Body of pancreas (tissue), 4 donors: ENCODE data around the gene SLC7A8. TPM values are rescaled to one million over a fixed set of nuclear protein-coding genes. Genes with fewer than 3 reads are reported as not detected.

Source experiments
- ATAC-seq: fragments of 150-250 bp; one replicate; pipeline ENCODE4 v1.9.1; 2016
- DNase-seq, 4 donors: peaks; one replicate each; pipeline ENCODE4 v3.0.0-alpha.2; 2019
- H3K27ac ChIP-seq, 4 donors: fragments of 200-600 bp; sonication (generic); 1 replicate in 3 of 4; 2 replicates in 1 of 4; pipeline versions ENCODE4 v1.5.1 to v1.6.1; 2016 to 2019; ENCODE audit warnings: mild to moderate bottlenecking in 1 of 4, mixed read lengths in 1 of 4, moderate library complexity in 1 of 4
- H3K27me3 ChIP-seq, 2 donors: fragments of 200-600 bp; sonication (generic); one replicate each; pipeline ENCODE4 v1.6.0; 2016; ENCODE audit warnings: mild to moderate bottlenecking in 1 of 2
- H3K36me3 ChIP-seq, 2 donors: fragments of 200-600 bp; sonication (generic); replicated peaks in 1 of 2; 2 replicates each; pipeline ENCODE4 v1.5.1; 2016; ENCODE audit warnings: low read depth in 2 of 2; ENCODE audit not compliant: insufficient read depth in 1 of 2
- H3K4me1 ChIP-seq: fragments of 200-600 bp; sonication (generic); one replicate; pipeline ENCODE4 v1.6.0; 2016
- H3K4me3 ChIP-seq, 2 donors: fragments of 200-600 bp; sonication (generic); 1 replicate in 1 of 2; 2 replicates in 1 of 2; pipeline ENCODE4 v1.5.1; 2016 to 2019
- H3K9me3 ChIP-seq, 3 donors: fragments of 200-600 bp; sonication (generic); 1 replicate in 2 of 3; 2 replicates in 1 of 3; pipeline ENCODE4 v1.5.1; 2016
- CTCF ChIP-seq, 7 experiments: fragments of 450-650 bp in 4 of 7; fragments of 200-600 bp in 3 of 7; sonication (generic) in 3 of 7; IDR thresholded peaks; one replicate each; pipeline ENCODE4 v1.5.1; 2016 to 2019; ENCODE audit warnings: antibody characterized with exemption in 7 of 7
- POLR2A ChIP-seq, 3 donors: fragments of 450-650 bp; IDR thresholded peaks; one replicate each; pipeline ENCODE4 v1.6.1; 2016; ENCODE audit warnings: antibody characterized with exemption in 3 of 3, mild to moderate bottlenecking in 2 of 3
- WGBS, 2 donors: methylation state at CpG; one replicate each; pipeline ENCODE4 v1.1.5; 2017; 5-methylcytosine and 5-hydroxymethylcytosine counted together
- intact Hi-C: fragments of 100-400 bp; cut with DNase I; formaldehyde crosslinking; loops from one replicate; pipeline ENCODE4 v1.15.1; 2023
- total RNA-seq, 2 donors: library from RNA; depleted of rRNA; stranded (reverse); fragments of >200 nt; gene quantifications; one replicate each; pipeline ENCODE4 v1.1.0, GENCODE V29; 2016

SLC7A8 gene
- total RNA-seq, 2 donors from 2014 or later: 17.8 to 18.2 TPM

GRCh38 chr14:23172096-23172495, 11.4 kb downstream of the SLC7A8 start:
- DNase-seq (no peak), ATAC-seq (no peak)
- no peak overlapping the region for H3K27ac ChIP-seq
- H3K9me3 ChIP-seq: no peaks in the 10 kb centered on the region
- 92 to 97% methylated on average over 5 of the region's 5 CpGs for WGBS, 2 donors
- H3K27me3 ChIP-seq: no peaks in the 10 kb centered on the region
- intact Hi-C loops: no loop called here
- H3K36me3 ChIP-seq: no peaks in the 10 kb centered on the region
- no peak overlapping the region for H3K4me3 ChIP-seq
- TF ChIP-seq POLR2A (IDR thresholded peaks at IDR 0.05): no peak
- TF ChIP-seq CTCF (IDR thresholded peaks at IDR 0.05): no peak
- H3K4me1 ChIP-seq: peaks cover 10% of the 10 kb centered on the region

- Histone ChIP-seq H3K27me3 (no peaks in the 10 kb centered on the region), H3K4me3 (no peak overlapping the region), H3K27ac (no peak overlapping the region), H3K36me3 (no peaks in the 10 kb centered on the region), H3K4me1 (peaks cover 10% of the 10 kb centered on the region), H3K9me3 (no peaks in the 10 kb centered on the region)
- ATAC-seq (no peak), DNase-seq (peak in 2 of 4 donors; percentile 31 to 42)
- intact Hi-C loops: no loop called here
- 69 to 73% methylated on average over 7 to 8 of the region's 8 CpGs for WGBS, 2 donors
- no peak for TF ChIP-seq CTCF (IDR thresholded peaks at IDR 0.05)
- TF ChIP-seq POLR2A (IDR thresholded peaks at IDR 0.05): no peak
These were observed 12.1 kb downstream of the SLC7A8 start for GRCh38 chr14:23171222-23171975.

GRCh38 chr14:23169622-23170021, 13.8 kb downstream of the SLC7A8 start:
- Histone ChIP-seq H3K4me3 (no peak overlapping the region), H3K4me1 (peaks cover 13% of the 10 kb centered on the region), H3K36me3 (no peaks in the 10 kb centered on the region), H3K9me3 (no peaks in the 10 kb centered on the region), H3K27me3 (no peaks in the 10 kb centered on the region), H3K27ac (no peak overlapping the region)
- ATAC-seq: no peak
- intact Hi-C loops: no loop called here
- whole genome bisulfite sequencing, 2 donors: 94 to 95% methylated on average over 6 of the region's 6 CpGs
- no peak for DNase-seq
- no peak for TF ChIP-seq POLR2A (IDR thresholded peaks at IDR 0.05)
- no peak for TF ChIP-seq CTCF (IDR thresholded peaks at IDR 0.05)

GRCh38 chr14:23168246-23168645, 15.2 kb downstream of the SLC7A8 start:
- WGBS, 2 donors: 15 to 41% methylated on average over 2 of the region's 2 CpGs
- DNase-seq (no peak), ATAC-seq (no peak)
- Histone ChIP-seq H3K4me3 (no peak overlapping the region), H3K27ac (no peak overlapping the region), H3K9me3 (no peaks in the 10 kb centered on the region), H3K27me3 (no peaks in the 10 kb centered on the region), H3K36me3 (no peaks in the 10 kb centered on the region), H3K4me1 (peaks cover 26% of the 10 kb centered on the region)
- intact Hi-C loops: no loop called here
- no peak for TF ChIP-seq POLR2A (IDR thresholded peaks at IDR 0.05)

- H3K4me1 ChIP-seq: peaks cover 32% of the 10 kb centered on the region
- 73 to 84% methylated on average over 9 of the region's 9 CpGs for WGBS, 2 donors
These were observed 16.2 kb downstream of the SLC7A8 start for GRCh38 chr14:23167116-23167847.

More at GRCh38 chr14:23167116-23167847, 16.2 kb downstream of the SLC7A8 start:
- Histone ChIP-seq H3K27ac (no peak overlapping the region), H3K27me3 (no peaks in the 10 kb centered on the region), H3K9me3 (no peaks in the 10 kb centered on the region), H3K36me3 (no peaks in the 10 kb centered on the region), H3K4me3 (no peak overlapping the region)
- DNase-seq (peak in 1 of 4 donors; percentile 27), ATAC-seq (no peak)
- intact Hi-C loops: no loop called here
- no peak for TF ChIP-seq CTCF (IDR thresholded peaks at IDR 0.05)
- no peak for TF ChIP-seq POLR2A (IDR thresholded peaks at IDR 0.05)
